ENCODE data around the gene AGAP1. TPM values are rescaled to one million over a fixed set of nuclear protein-coding genes. Genes with fewer than 3 reads are reported as not detected.

Gene AGAP1
- total RNA-seq, 1 donor from 2014 or later = 13.5 TPM

GRCh38 chr2:235568431-235568830, 74.6 kb downstream of the AGAP1 start:
- DNase-seq (ENCODE audit: low spot score) = no peak

GRCh38 chr2:235569837-235570236, 76.0 kb downstream of the AGAP1 start:
- no peak for DNase-seq (ENCODE audit: low spot score)

- no peak for DNase-seq (ENCODE audit: low spot score)
Measured at GRCh38 chr2:235570256-235570655, 76.4 kb downstream of the AGAP1 start.

- no peak for DNase-seq (ENCODE audit: low spot score)
Measured at GRCh38 chr2:235570966-235571692, 77.3 kb downstream of the AGAP1 start.

GRCh38 chr2:235572592-235572991, 78.7 kb downstream of the AGAP1 start:
- DNase-seq (ENCODE audit: low spot score) = no peak

- no peak for DNase-seq (ENCODE audit: low spot score)
Measured at GRCh38 chr2:235573331-235574221, 79.7 kb downstream of the AGAP1 start.

- DNase-seq (ENCODE audit: low spot score) = no peak
Measured at GRCh38 chr2:235575431-235575830, 81.6 kb downstream of the AGAP1 start.

- no peak for DNase-seq (ENCODE audit: low spot score)
Measured at GRCh38 chr2:235575904-235576303, 82.1 kb downstream of the AGAP1 start.

- DNase-seq (ENCODE audit: low spot score) = no peak
Measured at GRCh38 chr2:235576337-235576910, 82.6 kb downstream of the AGAP1 start.

- DNase-seq (ENCODE audit: low spot score) = no peak
Measured at GRCh38 chr2:235577404-235578330, 83.8 kb downstream of the AGAP1 start.

GRCh38 chr2:235579128-235579527, 85.3 kb downstream of the AGAP1 start:
- no peak for DNase-seq (ENCODE audit: low spot score)

GRCh38 chr2:235580426-235581157, 86.7 kb downstream of the AGAP1 start:
- DNase-seq (ENCODE audit: low spot score) = no peak

- no peak for DNase-seq (ENCODE audit: low spot score)
Measured at GRCh38 chr2:235582081-235582686, 88.3 kb downstream of the AGAP1 start.

- no peak for DNase-seq (ENCODE audit: low spot score)
Measured at GRCh38 chr2:235582729-235583128, 88.9 kb downstream of the AGAP1 start.

GRCh38 chr2:235583144-235583543, 89.3 kb downstream of the AGAP1 start:
- no peak for DNase-seq (ENCODE audit: low spot score)

GRCh38 chr2:235583925-235584637, 90.2 kb downstream of the AGAP1 start:
- no peak for DNase-seq (ENCODE audit: low spot score)

- DNase-seq (ENCODE audit: low spot score) = no peak
Measured at GRCh38 chr2:235584638-235585007, 90.8 kb downstream of the AGAP1 start.

- DNase-seq (ENCODE audit: low spot score) = no peak
Measured at GRCh38 chr2:235587202-235587601, 93.4 kb downstream of the AGAP1 start.

GRCh38 chr2:235588750-235589149, 94.9 kb downstream of the AGAP1 start:
- no peak for DNase-seq (ENCODE audit: low spot score)

Data from umbilical cord (tissue), 2 donors.